ENCODE measurements around the gene PGM5.

Gene PGM5

GRCh38 chr9:68541568-68541967 lies 185.2 kb downstream of the PGM5 start:
- no peak for DNase-seq

GRCh38 chr9:68545033-68545705 lies 188.8 kb downstream of the PGM5 start:
- no peak for DNase-seq

- no peak for DNase-seq
Observed at GRCh38 chr9:68546596-68547390, 190.4 kb downstream of the PGM5 start.

- no peak for DNase-seq
Observed at GRCh38 chr9:68547417-68547816, 191.0 kb downstream of the PGM5 start.

GRCh38 chr9:68548241-68548640 lies 191.8 kb downstream of the PGM5 start:
- no peak for DNase-seq

- peak; percentile 26 for DNase-seq
Observed at GRCh38 chr9:68551191-68551590, 194.8 kb downstream of the PGM5 start.

GRCh38 chr9:68552700-68553476 lies 196.5 kb downstream of the PGM5 start:
- DNase-seq = peak; percentile 36

- DNase-seq = no peak
Observed at GRCh38 chr9:68555437-68556150, 199.2 kb downstream of the PGM5 start.

GRCh38 chr9:68558545-68558944 lies 202.1 kb downstream of the PGM5 start:
- no peak for DNase-seq

GRCh38 chr9:68560071-68560844 lies 203.8 kb downstream of the PGM5 start:
- DNase-seq = peak; percentile 71

- no peak for DNase-seq
Observed at GRCh38 chr9:68562461-68562860, 206.1 kb downstream of the PGM5 start.

GRCh38 chr9:68567565-68567964 lies 211.2 kb downstream of the PGM5 start:
- no peak for DNase-seq

GRCh38 chr9:68574150-68574549 lies 217.7 kb downstream of the PGM5 start:
- no peak for DNase-seq

- no peak for DNase-seq
Observed at GRCh38 chr9:68575817-68576216, 219.4 kb downstream of the PGM5 start.

GRCh38 chr9:68577774-68578591 lies 221.6 kb downstream of the PGM5 start:
- DNase-seq = no peak
